HEK293T (cell line): Measurements from ENCODE around the gene PLXDC1.
"Not testable (repeated sequence)": the region's sequence is repeated elsewhere in the genome, so short reads cannot be mapped to it uniquely, and the experiment has no call there.

ENCODE experiments used
- CTCF ChIA-PET: fragments of 350-600 bp; formaldehyde crosslinking; extraction: SDS; loops from one replicate; lab custom pipeline; 2021; ENCODE audit warnings: antibody characterized with exemption, inconsistent platforms; lab: Yijun Ruan, JAX
- POLR2A ChIA-PET: fragments of 350-600 bp; formaldehyde crosslinking; extraction: SDS; loops from one replicate; lab custom pipeline; 2020; ENCODE audit warnings: antibody characterized with exemption, inconsistent platforms; lab: Yijun Ruan, JAX
- DNase-seq: peaks from one replicate; pipeline ENCODE4 v3.0.0; 2012; ENCODE audit warnings: mixed read lengths; ENCODE audit errors: extremely low spot score
- ARNT ChIP-seq: fragments of 450-650 bp; IDR thresholded peaks from 2 replicates; pipeline ENCODE4 v1.6.1; 2017; ENCODE audit warnings: mild to moderate bottlenecking
- BHLHE40 ChIP-seq: fragments of 450-650 bp; IDR thresholded peaks from 2 replicates; pipeline ENCODE4 v1.6.1; 2016; ENCODE audit warnings: mild to moderate bottlenecking, moderate library complexity, borderline replicate concordance
- CTBP1 ChIP-seq: fragments of 450-650 bp; IDR thresholded peaks from 2 replicates; pipeline ENCODE4 v1.6.1; 2016; ENCODE audit warnings: borderline replicate concordance
- ELF4 ChIP-seq: fragments of 450-650 bp; IDR thresholded peaks from 2 replicates; pipeline ENCODE4 v1.6.1; 2017; ENCODE audit warnings: antibody characterized with exemption
- FOXA1 ChIP-seq: fragments of 450-650 bp; IDR thresholded peaks from 2 replicates; pipeline ENCODE4 v1.6.1; 2016; ENCODE audit warnings: mild to moderate bottlenecking
- FOXK2 ChIP-seq: fragments of 450-650 bp; IDR thresholded peaks from 2 replicates; pipeline ENCODE4 v1.6.1; 2016; ENCODE audit warnings: mild to moderate bottlenecking
- FOXM1 ChIP-seq: fragments of 450-650 bp; IDR thresholded peaks from 2 replicates; pipeline ENCODE4 v1.6.1; 2017; ENCODE audit warnings: mild to moderate bottlenecking, borderline replicate concordance
- HDGF ChIP-seq: fragments of 450-650 bp; IDR thresholded peaks from 2 replicates; pipeline ENCODE4 v1.6.1; 2017; ENCODE audit warnings: antibody characterized with exemption, borderline replicate concordance
- L3MBTL2 ChIP-seq: fragments of 450-650 bp; conservative IDR thresholded peaks from 2 replicates; pipeline ENCODE4 v1.6.1; 2016; ENCODE audit warnings: mild to moderate bottlenecking
- LEF1 ChIP-seq: fragments of 450-650 bp; IDR thresholded peaks from 2 replicates; pipeline ENCODE4 v1.6.1; 2017; ENCODE audit warnings: mild to moderate bottlenecking, borderline replicate concordance
- NFRKB ChIP-seq: fragments of 450-650 bp; IDR thresholded peaks from 2 replicates; pipeline ENCODE4 v1.6.1; 2016; ENCODE audit warnings: mild to moderate bottlenecking, moderate library complexity
- SP1 ChIP-seq: fragments of 450-650 bp; IDR thresholded peaks from 2 replicates; pipeline ENCODE4 v1.6.1; 2017
- SUZ12 ChIP-seq: fragments of 450-650 bp; IDR thresholded peaks from 2 replicates; pipeline ENCODE4 v1.6.1; 2016; ENCODE audit warnings: mild to moderate bottlenecking
- TARDBP ChIP-seq: fragments of 450-650 bp; IDR thresholded peaks from 2 replicates; pipeline ENCODE4 v1.6.1; 2016
- ZNF384 ChIP-seq: fragments of 450-650 bp; IDR thresholded peaks from 2 replicates; pipeline ENCODE4 v1.6.1; 2016
- TF ChIP-seq, protein P1 (sequence below): fragments of 450-650 bp; IDR thresholded peaks from 2 replicates; pipeline ENCODE4 v1.6.1; 2016

Gene PLXDC1

DNA sequence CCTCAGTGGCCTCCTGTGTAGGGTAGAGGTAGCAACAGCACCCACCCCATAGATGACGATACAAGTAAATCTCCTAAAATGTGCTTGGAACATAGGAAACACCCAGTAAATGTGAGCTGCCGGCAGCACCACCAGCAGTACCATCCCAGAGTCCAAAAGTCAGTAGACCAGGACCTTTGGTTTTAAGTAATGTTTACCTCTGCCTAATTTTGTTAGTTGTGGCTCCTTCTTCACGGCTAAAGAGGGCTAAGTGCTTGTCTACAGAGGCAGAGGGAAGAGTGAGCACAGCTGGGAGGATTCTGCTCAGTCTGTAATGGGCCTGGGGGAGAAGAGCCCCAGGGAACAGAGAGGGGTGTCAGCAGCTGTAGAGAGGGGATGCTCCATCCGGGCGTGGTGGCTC, 92.9 kb downstream of the PLXDC1 start:
- CTCF ChIA-PET: no interaction called here
- no peak for DNase-seq
- POLR2A ChIA-PET: interaction anchor here (1.8 kb wide), 1 partner anchor 8 kb away, joined by 4 read pairs; no protein-coding TSS in a partner anchor
- no peak for TF ChIP-seq TARDBP
- no peak for TF ChIP-seq L3MBTL2
- no peak for TF ChIP-seq LEF1
- TF ChIP-seq, protein P1, sequence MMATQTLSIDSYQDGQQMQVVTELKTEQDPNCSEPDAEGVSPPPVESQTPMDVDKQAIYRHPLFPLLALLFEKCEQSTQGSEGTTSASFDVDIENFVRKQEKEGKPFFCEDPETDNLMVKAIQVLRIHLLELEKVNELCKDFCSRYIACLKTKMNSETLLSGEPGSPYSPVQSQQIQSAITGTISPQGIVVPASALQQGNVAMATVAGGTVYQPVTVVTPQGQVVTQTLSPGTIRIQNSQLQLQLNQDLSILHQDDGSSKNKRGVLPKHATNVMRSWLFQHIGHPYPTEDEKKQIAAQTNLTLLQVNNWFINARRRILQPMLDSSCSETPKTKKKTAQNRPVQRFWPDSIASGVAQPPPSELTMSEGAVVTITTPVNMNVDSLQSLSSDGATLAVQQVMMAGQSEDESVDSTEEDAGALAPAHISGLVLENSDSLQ: no peak
- no peak for TF ChIP-seq NFRKB
- TF ChIP-seq ARNT: no peak
- TF ChIP-seq ELF4: no peak
- TF ChIP-seq FOXA1: no peak
- no peak for TF ChIP-seq CTBP1
- no peak for TF ChIP-seq BHLHE40
- no peak for TF ChIP-seq HDGF
- TF ChIP-seq SP1: no peak

- ChIA-PET CTCF (interaction anchor here (0.7 kb wide), 1 partner anchor 142 kb away, joined by 5 read pairs; no protein-coding TSS in a partner anchor), POLR2A (interaction anchor here (0.9 to 2.1 kb wide), 4 partner anchors 9 to 20 kb away, joined by 3 to 6 read pairs (median 4); no protein-coding TSS in a partner anchor)
- TF ChIP-seq LEF1 (no peak), FOXM1 (no peak), L3MBTL2 (no peak), FOXK2 (no peak), ELF4 (no peak), TARDBP (no peak), ZNF384 (no peak), ARNT (no peak), SUZ12 (no peak), HDGF (no peak), BHLHE40 (no peak), NFRKB (no peak), SP1 (no peak), CTBP1 (no peak), FOXA1 (no peak)
- TF ChIP-seq, protein P1: no peak
- DNase-seq: no peak
These were observed 93.7 kb downstream of the PLXDC1 start for GRCh38 chr17:39057701-39058206.

- ChIA-PET POLR2A (interaction anchor here (1.2 kb wide), 1 partner anchor 146 kb away, joined by 4 read pairs; the partner anchor contains the start of gene RPL19), CTCF (interaction anchor here (1.1 kb wide), 1 partner anchor 71 kb away, joined by 3 read pairs; no protein-coding TSS in a partner anchor)
- DNase-seq: no peak
- no peak for TF ChIP-seq SP1
- no peak for TF ChIP-seq FOXA1
- no peak for TF ChIP-seq ARNT
- TF ChIP-seq TARDBP: no peak
- TF ChIP-seq SUZ12: no peak
- TF ChIP-seq LEF1: no peak
- no peak for TF ChIP-seq FOXK2
These were observed 97.3 kb downstream of the PLXDC1 start for GRCh38 chr17:39054111-39054645.

GRCh38 chr17:39052423-39052822, 99.0 kb downstream of the PLXDC1 start:
- POLR2A ChIA-PET, DNase-seq, CTCF ChIA-PET: not testable (repeated sequence)

- POLR2A ChIA-PET: no interaction called here
- CTCF ChIA-PET: interaction anchor here (0.8 kb wide), 1 partner anchor 102 kb away, joined by 3 read pairs; no protein-coding TSS in a partner anchor
- TF ChIP-seq FOXK2 (no peak), CTBP1 (no peak), BHLHE40 (no peak)
- TF ChIP-seq, protein P1: no peak
- no peak for DNase-seq
These were observed 100.3 kb downstream of the PLXDC1 start for GRCh38 chr17:39051001-39051585.

- POLR2A ChIA-PET: no interaction called here
- no peak for DNase-seq
- CTCF ChIA-PET: interaction anchor here (0.6 kb wide), 1 partner anchor 63 kb away, joined by 3 read pairs; no protein-coding TSS in a partner anchor
- TF ChIP-seq TARDBP: no peak
- no peak for TF ChIP-seq HDGF
- no peak for TF ChIP-seq CTBP1
- TF ChIP-seq FOXA1: no peak
- TF ChIP-seq FOXK2: no peak
- TF ChIP-seq BHLHE40: no peak
- TF ChIP-seq, protein P1: no peak
- TF ChIP-seq ELF4: no peak
- no peak for TF ChIP-seq NFRKB
- TF ChIP-seq ARNT: no peak
These were observed 105.3 kb downstream of the PLXDC1 start for GRCh38 chr17:39045948-39046679.
